Fibroblast of skin of left biceps (primary cell): ENCODE results near the gene HSPB2.
"Not testable (repeated sequence)": the region's sequence is repeated elsewhere in the genome, so short reads cannot be mapped to it uniquely, and the experiment has no call there.

Experiments used
- DNase-seq, 2 experiments: peaks; one replicate each; pipeline ENCODE4 v3.0.0-alpha.2; 2013; ENCODE audit warnings: low read depth in 2 of 2

Gene HSPB2, protein sequence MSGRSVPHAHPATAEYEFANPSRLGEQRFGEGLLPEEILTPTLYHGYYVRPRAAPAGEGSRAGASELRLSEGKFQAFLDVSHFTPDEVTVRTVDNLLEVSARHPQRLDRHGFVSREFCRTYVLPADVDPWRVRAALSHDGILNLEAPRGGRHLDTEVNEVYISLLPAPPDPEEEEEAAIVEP

GRCh38 chr11:111912535-111912934 lies at the start of gene HSPB2:
Gene HSPB2 (plus strand): TSS chr11:111912734. CDS start chr11:111912830, 96 bp downstream.
- no peak for DNase-seq

DNA sequence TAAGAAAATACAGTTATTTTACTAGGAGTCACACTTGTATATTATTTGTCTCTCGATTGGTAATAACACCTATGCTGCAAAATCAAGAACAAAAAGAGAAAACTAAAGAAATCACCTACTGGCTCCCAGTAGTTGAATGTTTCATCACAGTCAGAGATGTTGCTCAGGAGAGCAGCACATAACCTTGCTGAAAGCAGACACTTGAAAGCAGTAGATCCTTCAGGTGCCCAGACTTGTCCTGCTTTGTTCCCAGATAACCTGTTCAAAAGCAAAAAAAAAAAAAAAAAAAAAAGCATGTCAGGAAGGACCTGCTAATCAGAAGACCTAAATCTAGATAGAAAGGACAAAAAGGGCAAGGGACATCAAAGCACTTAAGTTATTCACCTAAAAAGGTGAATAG lies 42.4 kb upstream of the HSPB2 start:
- no peak for DNase-seq

- DNase-seq, result no peak
These were observed 42.0 kb upstream of the HSPB2 start for GRCh38 chr11:111870522-111870885.

DNA sequence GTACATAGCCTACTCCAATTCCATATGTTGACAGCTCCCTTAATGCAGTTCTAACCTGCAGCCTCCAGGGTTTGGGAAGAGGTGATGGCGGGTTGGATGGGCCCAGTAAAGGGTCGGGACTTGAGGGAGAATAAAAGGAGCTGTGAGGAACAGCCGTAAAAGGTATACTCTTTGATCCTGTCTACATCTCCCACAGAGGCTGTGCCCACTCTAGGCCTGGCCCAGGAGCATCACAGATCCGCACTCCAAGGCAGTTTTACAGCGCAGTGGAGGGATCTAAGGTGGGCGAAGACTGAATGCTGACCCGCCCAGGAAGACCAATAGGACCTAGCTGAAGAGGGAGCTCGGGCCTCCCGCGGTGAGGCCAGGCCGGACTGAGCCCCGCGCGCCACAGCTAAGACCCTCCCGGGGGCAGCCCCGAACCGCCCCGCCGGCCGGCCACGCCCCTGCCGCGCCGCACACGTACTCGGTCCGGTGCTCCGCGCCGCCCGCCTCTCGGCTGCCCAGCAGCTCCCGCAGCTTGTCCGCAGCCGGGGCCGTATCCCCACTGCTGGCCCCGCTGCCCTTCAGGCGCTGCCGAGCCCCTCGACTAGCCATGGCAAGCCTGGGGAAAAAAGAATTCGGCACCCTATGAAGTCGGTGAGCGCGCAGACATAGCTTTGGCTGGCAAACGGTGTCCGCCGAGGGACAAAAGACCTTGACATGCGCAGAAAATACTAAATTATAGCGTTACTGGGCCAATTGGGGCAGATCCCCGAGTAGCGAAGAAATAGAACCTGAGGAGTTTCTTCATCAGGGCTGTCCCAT lies 41.4 kb upstream of the HSPB2 start, which contains the start of gene ALG9:
TSS of gene ALG9 (minus strand) at position 696 of the 807 bp plus-strand sequence. CDS start at position 597, 99 bp downstream.
- DNase-seq, result peak; percentile 65 to 71

GRCh38 chr11:111871693-111872161 lies 40.8 kb upstream of the HSPB2 start:
- no peak for DNase-seq

DNA sequence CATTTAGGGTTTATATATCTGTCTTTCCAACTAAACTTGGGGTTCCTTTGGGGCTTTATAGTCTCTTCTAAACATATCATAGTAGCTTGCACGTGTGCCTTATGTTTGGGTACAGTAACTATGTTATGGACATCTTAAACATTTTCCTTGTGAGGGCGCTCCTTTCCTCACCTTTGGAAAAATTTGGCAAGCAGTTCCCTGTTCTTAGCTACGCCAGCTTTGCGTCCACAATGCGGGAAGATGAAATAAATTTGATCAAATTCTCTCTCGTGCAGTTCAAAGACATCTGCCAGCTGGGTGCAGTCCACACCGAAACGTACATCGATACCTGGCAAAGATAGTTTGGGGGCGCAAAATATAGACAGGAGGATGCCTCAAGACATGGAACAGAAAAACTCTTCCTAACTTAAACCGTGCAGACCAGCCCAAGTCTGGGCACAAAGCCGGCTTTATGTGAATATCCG lies 34.1 kb upstream of the HSPB2 start:
- no peak for DNase-seq

DNA sequence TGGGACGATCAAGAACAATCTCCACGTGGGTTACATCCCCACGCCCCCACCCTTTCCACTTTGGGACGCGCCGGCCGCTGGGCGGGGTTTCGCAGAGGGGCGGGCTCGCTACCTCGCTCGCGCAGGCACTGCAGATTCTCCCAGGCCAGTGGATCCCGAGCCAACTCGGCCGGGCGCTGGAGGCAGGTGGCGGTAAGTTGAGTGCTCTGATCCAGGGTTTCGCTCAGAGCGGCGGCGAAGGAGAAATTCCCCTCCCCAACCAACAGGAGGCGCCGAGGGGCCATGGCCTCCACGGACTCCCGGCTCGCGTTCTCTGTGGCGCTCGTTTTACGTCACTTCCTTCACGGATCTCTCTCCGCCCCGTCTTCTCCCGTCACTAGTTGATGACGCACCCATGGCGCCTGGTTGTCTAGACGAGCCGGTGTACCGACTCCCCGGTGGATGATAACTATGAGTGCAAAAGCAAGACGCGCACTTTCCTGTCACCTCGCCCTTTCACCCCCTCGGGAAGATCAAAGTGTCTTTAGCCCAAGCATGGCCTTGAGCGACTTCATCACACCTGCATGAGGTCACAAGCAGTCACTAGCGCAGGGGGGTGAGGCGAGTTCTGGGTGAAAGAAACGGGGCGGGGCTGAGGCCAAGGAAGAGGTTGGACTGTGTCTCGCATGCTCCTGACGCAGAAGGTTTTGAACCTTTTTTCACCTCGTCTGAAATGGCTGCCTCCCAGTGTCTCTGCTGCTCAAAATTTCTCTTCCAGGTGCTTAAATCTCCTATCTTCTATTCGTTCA lies 33.5 kb upstream of the HSPB2 start, which contains the start of the genes CFAP68 and FDXACB1:
TSS of gene CFAP68 (plus strand) at position 693 of the 788 bp plus-strand sequence. CDS start at position 713, 20 bp downstream.
TSS of gene FDXACB1 (minus strand) at position 317 of the 788 bp plus-strand sequence. CDS start at position 284, 33 bp downstream.
- peak; percentile 90 to 93 for DNase-seq

- no peak for DNase-seq
These were observed 32.9 kb upstream of the HSPB2 start for GRCh38 chr11:111879637-111879960.

GRCh38 chr11:111882202-111882601 lies 30.3 kb upstream of the HSPB2 start:
- DNase-seq, result no peak

- DNase-seq, result not testable (repeated sequence)
These were observed 27.5 kb upstream of the HSPB2 start for GRCh38 chr11:111885053-111885452.

GRCh38 chr11:111886032-111886431 lies 26.5 kb upstream of the HSPB2 start:
- DNase-seq, result no peak

DNA sequence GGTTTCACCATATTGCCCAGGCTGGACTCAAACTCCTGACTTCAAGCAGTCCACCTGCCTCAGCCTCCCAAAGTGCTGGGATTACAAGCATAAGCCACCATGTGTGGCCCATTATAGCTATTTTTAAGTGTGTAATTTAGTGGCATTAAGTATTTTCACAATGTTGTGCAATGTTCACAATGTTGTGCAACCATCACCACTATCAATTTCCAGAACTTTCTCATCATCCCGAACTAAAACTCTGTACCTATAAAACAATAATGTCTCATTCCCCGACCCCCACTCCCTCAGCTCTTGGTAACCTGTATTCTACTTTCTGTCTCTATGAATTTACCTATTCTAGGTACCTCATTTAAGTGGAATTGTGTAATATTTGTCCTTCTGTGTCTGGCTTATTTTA lies 25.7 kb upstream of the HSPB2 start:
- no peak for DNase-seq

DNA sequence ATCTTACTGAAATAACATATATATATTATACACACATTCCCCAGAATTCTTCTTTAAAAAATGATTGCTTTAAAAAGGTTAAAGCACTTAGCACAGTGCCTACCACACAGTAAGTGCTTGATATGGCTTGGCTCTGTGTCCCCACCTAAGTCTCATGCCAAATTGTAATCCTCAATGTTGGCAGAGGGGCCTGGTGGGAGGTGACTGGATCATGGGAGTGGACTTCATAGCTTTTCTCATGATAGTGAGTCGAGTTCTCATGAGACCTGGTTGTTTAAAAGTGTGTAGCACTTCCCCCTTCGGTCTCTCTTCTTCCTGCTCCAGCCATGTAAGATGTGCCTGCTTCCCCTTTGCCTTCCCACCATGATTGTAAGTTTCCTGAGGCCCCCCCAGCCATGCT lies 7.1 kb upstream of the HSPB2 start:
- peak in 1 of 2 experiments; percentile 18 for DNase-seq

DNA sequence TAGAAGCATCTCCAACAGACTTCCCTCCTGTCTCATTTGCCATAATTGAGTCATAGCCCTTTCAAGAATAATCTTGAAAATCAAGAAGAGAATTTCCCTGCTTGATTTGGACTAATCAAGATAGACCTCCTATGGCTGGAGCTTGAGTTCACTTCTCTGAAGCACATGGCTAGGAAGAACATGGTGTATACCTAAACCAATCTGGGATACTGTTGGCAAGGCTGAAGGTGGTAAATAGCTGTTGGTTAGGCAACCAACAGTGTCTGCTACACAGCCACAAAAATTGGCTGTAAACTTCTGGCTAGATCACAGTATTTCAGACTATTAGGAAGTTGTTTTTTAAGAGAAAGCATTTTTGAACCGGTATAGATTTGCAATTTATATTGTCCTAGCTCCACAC lies 5.9 kb upstream of the HSPB2 start:
- DNase-seq, result no peak

GRCh38 chr11:111908639-111909305 lies 3.8 kb upstream of the HSPB2 start:
- no peak for DNase-seq

- no peak for DNase-seq
These were observed 3.2 kb upstream of the HSPB2 start for GRCh38 chr11:111909378-111909777.

DNA sequence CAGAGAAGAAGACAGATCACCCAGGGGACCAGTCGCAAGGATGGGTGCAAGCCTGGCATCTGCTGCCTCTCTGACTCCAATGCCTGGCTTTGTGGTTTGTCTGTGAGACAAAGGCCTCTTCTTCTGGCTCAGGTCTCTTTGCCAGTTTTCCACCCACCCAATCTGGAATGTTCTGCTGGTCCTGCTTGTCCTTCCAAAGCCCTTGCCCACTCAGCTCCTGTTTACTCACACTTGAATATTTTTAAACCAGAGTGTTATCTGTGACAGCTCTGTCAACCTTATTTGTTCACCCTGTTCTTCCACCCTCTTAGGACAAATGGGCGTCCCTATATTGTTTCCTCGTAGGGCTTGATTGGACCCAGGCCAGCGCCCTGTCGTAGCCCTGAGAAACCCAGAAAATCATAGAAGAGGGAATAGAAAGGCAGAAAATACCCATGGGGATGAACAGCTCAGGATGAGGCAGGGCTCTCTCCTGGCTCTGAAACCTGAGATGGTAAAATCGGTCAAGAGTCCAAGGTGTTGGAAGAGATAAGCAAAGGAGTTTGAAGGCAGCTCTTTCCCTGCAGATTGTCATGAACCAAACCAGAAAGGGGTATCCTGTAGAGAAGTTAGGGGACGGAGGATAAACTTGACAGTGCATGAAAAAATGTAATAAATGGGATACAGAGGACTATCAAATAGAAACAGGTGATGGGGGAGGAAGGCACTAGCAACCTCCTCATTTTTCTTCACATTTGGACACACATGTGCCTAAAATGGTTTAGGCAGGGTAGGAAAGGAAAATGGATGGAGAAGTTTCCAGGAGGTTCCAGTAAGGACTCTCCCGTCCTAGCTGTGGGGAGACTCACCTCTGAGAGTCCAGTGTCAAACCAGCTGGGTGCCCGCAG lies 1.6 kb upstream of the HSPB2 start:
- no peak for DNase-seq

DNA sequence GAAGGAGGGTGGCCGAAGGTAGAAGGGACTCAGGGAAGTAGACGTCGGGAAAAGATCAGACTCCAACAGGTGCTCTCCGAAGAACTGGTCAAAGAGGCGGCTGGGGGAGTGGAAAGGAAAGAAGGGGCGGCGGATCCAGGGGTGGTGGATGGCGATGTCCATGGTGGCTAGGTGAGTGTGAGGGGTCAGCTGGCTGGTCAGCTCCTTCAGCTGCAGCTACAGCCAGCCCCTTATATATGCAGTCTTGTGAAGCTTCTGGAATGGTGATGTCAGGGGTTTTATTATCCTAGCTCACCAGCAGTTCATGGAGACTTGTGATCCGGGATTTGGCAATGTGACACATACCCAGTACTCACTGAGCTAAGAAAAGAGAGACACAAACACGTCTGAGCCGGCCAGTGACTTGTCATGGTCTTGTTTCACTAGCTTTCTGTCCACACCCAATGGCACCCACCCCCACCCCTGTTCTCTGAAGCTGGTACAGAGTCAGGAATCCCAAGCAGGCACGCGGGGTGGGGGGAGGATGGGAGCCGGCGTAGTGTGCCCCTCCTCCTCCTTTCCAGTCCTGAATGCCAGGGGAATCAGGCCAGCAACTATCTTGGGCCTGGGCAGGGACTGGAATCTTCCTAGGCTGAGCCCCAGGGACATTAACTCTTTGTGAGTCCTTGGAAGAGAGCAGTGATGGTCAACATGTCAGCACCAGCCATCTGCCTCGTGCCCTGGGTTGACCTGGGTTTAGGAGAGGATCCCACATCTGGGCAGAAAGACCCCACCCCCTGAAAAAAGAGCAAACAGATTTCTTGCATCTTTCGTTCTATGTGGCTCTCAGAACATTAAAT lies 752 bp upstream of the HSPB2 start, which contains the start of gene CRYAB:
TSS of gene CRYAB (minus strand) at position 208 of the 839 bp plus-strand sequence. CDS start at position 162, 46 bp downstream.
- DNase-seq, result peak in 1 of 2 experiments; percentile 43
